Stimulated activated effector memory CD8-positive, alpha-beta T cell treated with anti-CD3 and anti-CD28 coated beads, Interleukin-12 subunit alpha, Interleukin-12 subunit beta, amount 100 ng/mL, for 72 hours (primary cell): ENCODE measurements around the gene HNRNPH2.

Source experiments
- ATAC-seq: fragments of 150-1000 bp; cut with Tn5 transposase; 2 replicates; pipeline ENCODE4 v1.10.0; 2021
- DNase-seq, 2 donors: peaks; one replicate each; pipeline ENCODE4 v3.0.0; 2021 to 2022; ENCODE audit warnings: low spot score in 2 of 2
- H3K27ac Mint-ChIP-seq: one replicate; pipeline ENCODE4 v1.8.0; 2022; ENCODE audit warnings: mild to moderate bottlenecking, mixed read lengths
- H3K36me3 Mint-ChIP-seq: one replicate; pipeline ENCODE4 v1.8.0; 2022; ENCODE audit warnings: mild to moderate bottlenecking, mixed read lengths
- H3K4me1 Mint-ChIP-seq: one replicate; pipeline ENCODE4 v1.8.0; 2022; ENCODE audit warnings: mixed read lengths
- H3K4me3 Mint-ChIP-seq: one replicate; pipeline ENCODE4 v1.8.0; 2022; ENCODE audit warnings: mild to moderate bottlenecking, mixed read lengths
- H3K9me3 Mint-ChIP-seq: one replicate; pipeline ENCODE4 v1.8.0; 2022; ENCODE audit warnings: mixed read lengths

The HNRNPH2 gene

DNA sequence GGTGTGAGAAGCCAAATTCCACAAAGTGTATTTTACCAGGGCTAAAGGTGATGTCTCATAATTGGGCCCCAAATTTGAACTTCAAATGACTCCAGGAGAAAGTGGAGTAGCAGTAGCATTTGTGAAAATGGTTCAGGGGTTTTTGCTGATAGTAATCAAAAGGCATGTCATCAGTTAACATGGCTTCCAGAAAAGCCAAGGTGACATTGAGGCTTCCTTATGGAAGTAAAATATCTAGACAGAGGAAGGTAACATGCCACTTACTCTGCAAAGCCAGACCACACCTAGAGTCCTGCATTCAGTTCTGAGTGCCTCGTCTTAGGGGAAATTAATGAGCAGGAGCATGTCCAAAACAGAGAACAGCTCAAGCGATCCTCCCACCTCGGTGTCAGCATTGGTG, 19.4 kb upstream of the HNRNPH2 start:
- ATAC-seq (no peak), DNase-seq (no peak)
- H3K4me3 Mint-ChIP-seq, result no peak overlapping the region
- H3K9me3 Mint-ChIP-seq, result no peaks in the 10 kb centered on the region
- H3K36me3 Mint-ChIP-seq, result peaks cover 32% of the 10 kb centered on the region
- no peak overlapping the region for H3K27ac Mint-ChIP-seq
- peaks cover 8% of the 10 kb centered on the region for H3K4me1 Mint-ChIP-seq

DNA sequence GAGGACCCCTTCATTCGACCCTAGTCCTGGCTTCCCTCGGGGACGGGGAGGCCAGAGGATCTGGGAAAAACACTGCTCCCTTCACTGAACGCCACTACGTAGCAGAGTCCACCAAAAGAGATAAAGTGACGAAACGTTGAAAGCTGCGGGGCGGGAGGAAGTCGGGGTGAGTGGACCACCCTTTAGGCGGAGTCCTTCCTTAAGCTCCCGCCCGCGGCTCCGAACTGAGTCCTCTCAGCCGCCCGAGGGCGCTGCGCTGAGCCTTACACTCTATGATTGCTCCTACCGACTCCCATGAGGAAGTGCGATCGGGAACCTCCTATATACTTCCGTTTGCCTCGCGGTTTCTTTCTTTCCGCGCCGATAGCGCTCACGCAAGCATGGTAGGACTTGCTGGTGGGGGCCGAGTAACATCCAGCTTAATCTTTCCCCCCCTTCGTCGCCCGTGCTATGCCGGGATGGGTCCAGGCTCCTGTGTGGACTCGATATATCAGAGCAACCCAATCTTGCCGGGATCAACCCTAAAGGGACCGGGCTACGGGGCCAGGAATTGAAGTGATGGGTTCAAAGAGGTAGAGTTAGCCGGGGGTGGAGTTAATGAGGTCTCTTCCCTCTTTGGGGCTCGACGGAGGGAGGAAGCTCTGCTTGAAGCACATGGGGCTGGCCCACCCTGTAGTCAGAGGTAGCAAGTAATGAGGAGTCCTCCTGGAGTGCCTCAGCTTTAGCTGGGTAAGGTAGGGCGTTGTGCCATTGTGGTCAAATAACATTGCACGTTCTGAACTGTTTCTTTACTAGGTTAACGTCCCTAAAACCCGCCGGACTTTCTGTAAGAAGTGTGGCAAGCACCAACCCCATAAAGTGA, 17.1 kb upstream of the HNRNPH2 start, which contains the start of gene RPL36A:
TSS of gene RPL36A (plus strand) at position 348 of the 862 bp plus-strand sequence. CDS start at position 381, 33 bp downstream.
- Mint-ChIP-seq H3K4me3 (peak within 1 kb of the TSS; percentile 86), H3K36me3 (peaks cover 55% of the 10 kb centered on the region), H3K4me1 (peaks cover 12% of the 10 kb centered on the region), H3K27ac (peak within 1 kb of the TSS; percentile 97), H3K9me3 (no peaks in the 10 kb centered on the region)
- ATAC-seq (peak; percentile 97), DNase-seq (peak; percentile 48 to 85)

DNA sequence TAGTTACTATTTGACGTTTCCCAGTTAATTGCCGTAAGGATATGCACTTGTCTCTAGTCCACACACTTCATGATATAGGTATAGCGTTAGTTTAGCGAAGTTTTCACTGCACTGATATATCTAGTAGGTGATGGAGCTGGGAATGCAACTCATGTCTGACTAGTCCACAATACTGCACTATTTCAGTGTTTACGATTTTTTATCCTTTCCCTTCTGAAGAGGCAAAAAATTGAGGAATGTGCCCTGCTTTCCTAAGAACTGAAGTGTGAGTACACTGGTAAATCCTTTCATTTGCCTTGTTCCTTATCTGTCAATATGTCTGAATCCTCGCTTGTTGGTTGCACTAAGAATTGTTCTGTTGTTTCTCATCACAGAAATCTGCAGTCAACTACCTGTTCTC, 16.2 kb upstream of the HNRNPH2 start:
- no peaks in the 10 kb centered on the region for H3K9me3 Mint-ChIP-seq
- ATAC-seq, result no peak
- peak overlapping the region; percentile 86 for H3K4me3 Mint-ChIP-seq
- peak overlapping the region; percentile 97 for H3K27ac Mint-ChIP-seq
- H3K36me3 Mint-ChIP-seq, result peaks cover 65% of the 10 kb centered on the region
- H3K4me1 Mint-ChIP-seq, result peaks cover 12% of the 10 kb centered on the region
- DNase-seq, result no peak

DNA sequence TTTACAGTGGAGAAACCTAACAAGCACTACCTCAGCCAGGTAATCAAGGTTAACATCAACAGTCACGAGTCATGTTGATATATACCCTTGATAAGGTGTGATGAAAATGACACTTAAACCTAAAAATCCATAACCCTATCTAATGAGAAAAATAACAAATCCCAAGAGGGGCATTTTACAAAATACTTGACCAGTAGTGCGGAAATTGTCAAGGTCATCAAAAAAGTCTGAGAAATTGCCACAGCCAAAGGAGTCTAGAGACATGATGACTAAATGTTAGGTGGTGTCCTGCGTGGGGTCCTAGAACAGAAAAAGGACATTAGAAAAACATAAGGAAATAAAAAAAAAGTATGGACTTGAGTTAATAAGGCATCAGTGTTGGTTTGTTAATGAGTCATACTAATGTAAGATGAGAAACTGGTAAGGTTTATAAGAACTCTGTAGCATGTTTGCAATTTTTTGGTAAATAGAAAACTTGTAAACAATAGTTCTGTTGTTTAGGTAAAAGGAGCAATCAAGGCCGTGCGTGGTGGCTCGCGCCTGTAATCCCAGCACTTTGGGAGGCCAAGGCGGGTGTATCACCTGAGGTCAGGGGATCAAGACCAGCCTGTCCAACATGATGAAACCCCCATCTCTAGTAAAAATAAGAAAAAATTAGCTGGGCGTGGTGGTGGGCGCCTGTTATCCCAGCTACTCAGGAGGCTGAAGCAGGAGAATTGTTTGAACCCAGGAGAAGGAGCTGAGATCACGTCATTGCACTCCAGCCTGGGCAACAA, 14.3 kb upstream of the HNRNPH2 start:
- H3K9me3 Mint-ChIP-seq, result no peaks in the 10 kb centered on the region
- peaks cover 12% of the 10 kb centered on the region for H3K4me1 Mint-ChIP-seq
- peak overlapping the region; percentile 86 for H3K4me3 Mint-ChIP-seq

DNA sequence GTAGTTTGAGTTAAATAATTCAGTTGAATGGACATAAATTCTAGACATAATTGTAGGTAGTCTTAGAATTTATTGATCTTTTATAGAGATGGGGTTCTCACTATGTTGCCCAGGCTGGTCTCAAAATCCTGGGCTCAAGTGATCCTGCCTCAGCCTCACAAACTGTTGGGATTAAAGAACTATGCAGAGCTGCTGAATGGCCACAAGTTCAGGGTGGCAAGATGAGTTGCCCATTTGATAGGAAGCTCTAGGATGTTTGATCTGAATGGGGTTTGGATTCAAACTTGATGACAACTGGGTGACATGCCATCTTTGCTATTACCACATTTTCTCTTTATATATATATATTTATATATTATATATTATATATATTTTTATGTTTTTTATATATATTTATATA, 13.7 kb upstream of the HNRNPH2 start:
- peaks cover 12% of the 10 kb centered on the region for H3K4me1 Mint-ChIP-seq
- H3K9me3 Mint-ChIP-seq, result no peaks in the 10 kb centered on the region
- H3K27ac Mint-ChIP-seq, result no peak overlapping the region
- DNase-seq (no peak), ATAC-seq (no peak)
- peaks cover 82% of the 10 kb centered on the region for H3K36me3 Mint-ChIP-seq
- peak overlapping the region; percentile 86 for H3K4me3 Mint-ChIP-seq

More for the DNA sequence above, 14.3 kb upstream of the HNRNPH2 start:
- Mint-ChIP-seq H3K36me3 (peaks cover 77% of the 10 kb centered on the region), H3K27ac (peak overlapping the region; percentile 97)
- ATAC-seq, result no peak
- DNase-seq, result no peak

DNA sequence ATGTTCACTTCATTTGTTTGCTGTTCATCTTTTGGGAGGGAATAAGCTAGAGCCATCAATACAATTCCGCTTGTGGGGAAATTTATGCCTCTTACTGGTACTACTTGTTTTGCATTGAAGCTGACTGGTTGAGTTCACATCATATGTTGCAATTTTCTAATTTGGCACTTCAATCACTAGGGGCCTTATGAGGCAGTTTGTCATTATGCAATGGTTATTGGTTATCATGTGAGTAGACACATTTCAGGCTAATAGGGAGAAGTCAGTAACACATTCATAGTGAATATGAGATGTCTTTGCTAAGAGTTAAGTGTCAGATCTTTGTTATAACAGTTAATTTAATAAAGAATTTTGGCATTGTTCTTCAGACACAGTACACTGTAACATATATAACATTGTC, 12.2 kb upstream of the HNRNPH2 start:
- ATAC-seq, result no peak
- H3K36me3 Mint-ChIP-seq, result peaks cover 92% of the 10 kb centered on the region

DNA sequence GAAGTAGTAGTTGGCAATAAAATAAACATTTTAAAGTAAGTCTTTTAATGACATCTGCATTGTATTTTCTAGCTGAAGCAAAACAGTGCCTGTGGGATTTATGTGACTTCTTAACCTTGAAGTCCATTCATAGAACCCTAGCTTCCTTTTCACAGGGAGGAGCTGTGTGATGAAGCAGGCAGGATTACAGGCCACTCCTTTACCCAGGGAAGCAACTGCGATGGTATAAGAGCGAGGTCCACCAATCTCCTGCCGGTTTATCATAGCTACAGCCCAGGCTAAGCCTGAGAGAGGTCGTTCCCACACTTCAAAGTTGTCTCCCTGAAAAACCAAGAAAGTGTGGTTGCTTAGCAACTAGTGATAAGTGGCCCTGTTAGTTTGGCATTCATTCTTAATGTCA, 10.2 kb upstream of the HNRNPH2 start:
- Mint-ChIP-seq H3K4me1 (peaks cover 12% of the 10 kb centered on the region), H3K4me3 (no peak overlapping the region), H3K9me3 (no peaks in the 10 kb centered on the region), H3K27ac (no peak overlapping the region), H3K36me3 (peaks cover 92% of the 10 kb centered on the region)
- DNase-seq (no peak), ATAC-seq (no peak)

More for the DNA sequence above, 12.2 kb upstream of the HNRNPH2 start:
- Mint-ChIP-seq H3K4me3 (no peak overlapping the region), H3K4me1 (peaks cover 12% of the 10 kb centered on the region), H3K9me3 (no peaks in the 10 kb centered on the region), H3K27ac (peak overlapping the region; percentile 68)
- no peak for DNase-seq

DNA sequence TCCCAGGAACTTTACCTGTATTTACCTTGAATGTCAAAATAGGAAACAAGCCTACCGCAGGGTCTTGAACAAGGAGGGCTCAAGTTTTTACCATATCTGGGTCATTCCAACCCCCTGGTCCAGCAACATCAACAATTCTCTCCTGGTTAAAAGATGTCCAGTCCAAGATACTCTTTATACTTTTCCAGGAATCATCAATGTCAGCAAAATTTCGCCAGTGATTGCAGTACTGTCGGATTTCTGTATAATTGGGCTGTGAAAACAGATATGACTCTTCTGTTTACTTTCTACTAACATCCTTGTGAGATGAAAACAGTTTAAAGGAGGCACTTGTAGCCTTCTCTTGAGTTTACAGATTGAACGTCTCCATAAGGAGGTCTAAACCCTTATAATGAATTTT, 9.3 kb upstream of the HNRNPH2 start:
- no peak overlapping the region for H3K27ac Mint-ChIP-seq
- H3K9me3 Mint-ChIP-seq, result no peaks in the 10 kb centered on the region
- DNase-seq, result no peak
- H3K4me3 Mint-ChIP-seq, result no peak overlapping the region
- ATAC-seq, result no peak
- peaks cover 92% of the 10 kb centered on the region for H3K36me3 Mint-ChIP-seq
- peaks cover 3% of the 10 kb centered on the region for H3K4me1 Mint-ChIP-seq

DNA sequence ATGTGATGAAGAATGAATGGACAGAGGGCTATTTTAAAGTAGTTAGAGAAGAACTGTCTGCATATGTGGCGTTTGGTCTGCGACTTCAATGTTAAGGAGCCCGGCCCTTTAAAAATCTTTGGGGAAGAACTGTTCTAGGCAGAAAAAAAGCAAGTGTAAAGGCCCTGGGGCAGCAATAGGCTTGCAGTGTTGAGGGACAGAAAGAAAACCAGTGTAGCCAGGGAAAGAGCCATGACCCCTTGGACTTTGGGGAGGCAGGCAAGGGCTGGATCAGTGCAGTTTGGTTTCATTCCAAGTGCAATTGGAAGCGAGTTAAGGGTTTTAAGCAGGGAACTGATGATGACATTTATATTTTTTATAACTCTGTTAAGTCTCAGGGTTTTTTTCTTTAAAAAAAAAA, 8.2 kb upstream of the HNRNPH2 start:
- no peaks in the 10 kb centered on the region for H3K9me3 Mint-ChIP-seq
- H3K36me3 Mint-ChIP-seq, result peaks cover 88% of the 10 kb centered on the region
- no peak overlapping the region for H3K4me3 Mint-ChIP-seq
- ATAC-seq (no peak), DNase-seq (no peak)
- no peak overlapping the region for H3K27ac Mint-ChIP-seq
- H3K4me1 Mint-ChIP-seq, result no peaks in the 10 kb centered on the region

DNA sequence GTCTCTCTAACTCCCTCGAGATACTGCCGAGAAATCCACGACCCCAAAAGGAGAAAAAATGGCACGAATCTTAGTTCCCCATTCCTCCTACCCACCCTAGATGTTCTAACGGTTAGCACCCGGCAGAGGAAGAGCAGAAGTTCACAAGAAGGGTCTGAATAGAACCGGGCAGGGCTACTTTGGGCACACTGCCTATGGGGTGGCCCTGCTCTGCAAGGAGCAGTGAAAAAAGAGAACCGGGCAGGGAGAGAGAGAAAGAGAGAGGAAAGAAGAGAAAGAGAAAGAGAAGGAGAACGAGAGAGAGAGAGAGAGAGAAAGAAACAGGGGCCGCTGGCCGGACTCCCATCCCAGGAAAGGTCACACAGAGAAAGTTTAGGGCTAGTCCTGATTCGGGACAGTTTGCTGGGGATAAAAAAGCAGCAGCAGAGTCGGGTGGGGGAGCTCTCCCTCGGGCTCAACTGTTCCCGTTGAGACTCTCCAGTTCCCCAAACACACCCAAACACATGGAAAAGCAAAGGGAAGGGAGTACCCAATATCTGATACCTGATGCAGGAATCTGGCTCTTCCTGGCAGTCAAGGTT, 765 bp upstream of the HNRNPH2 start:
- peaks cover 54% of the 10 kb centered on the region for H3K36me3 Mint-ChIP-seq
- DNase-seq (no peak), ATAC-seq (no peak)
- H3K27ac Mint-ChIP-seq, result peak overlapping the region; percentile 98
- H3K4me3 Mint-ChIP-seq, result peak overlapping the region; percentile 99
- H3K9me3 Mint-ChIP-seq, result no peaks in the 10 kb centered on the region
- peaks cover 20% of the 10 kb centered on the region for H3K4me1 Mint-ChIP-seq

DNA sequence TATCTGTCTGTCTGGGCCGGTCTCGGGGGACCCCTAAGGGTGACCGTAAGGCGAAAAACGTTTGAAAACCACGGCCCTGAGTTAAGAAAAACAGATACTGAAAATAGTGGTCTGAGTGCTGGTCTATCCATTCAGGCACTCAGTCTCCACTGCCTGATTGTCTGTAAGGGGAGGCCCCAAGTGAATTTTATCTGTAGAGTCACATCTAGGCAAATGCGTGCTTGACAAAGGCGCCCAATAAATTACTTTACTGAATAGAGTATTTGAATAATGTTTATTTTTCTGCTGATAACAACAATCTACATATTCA, 465 bp downstream of the HNRNPH2 start:
- ATAC-seq (no peak), DNase-seq (no peak)
- H3K9me3 Mint-ChIP-seq, result no peaks in the 10 kb centered on the region
- H3K27ac Mint-ChIP-seq, result peak overlapping the region; percentile 98
- H3K4me1 Mint-ChIP-seq, result peaks cover 33% of the 10 kb centered on the region
- H3K36me3 Mint-ChIP-seq, result peaks cover 54% of the 10 kb centered on the region
- H3K4me3 Mint-ChIP-seq, result peak overlapping the region; percentile 99

DNA sequence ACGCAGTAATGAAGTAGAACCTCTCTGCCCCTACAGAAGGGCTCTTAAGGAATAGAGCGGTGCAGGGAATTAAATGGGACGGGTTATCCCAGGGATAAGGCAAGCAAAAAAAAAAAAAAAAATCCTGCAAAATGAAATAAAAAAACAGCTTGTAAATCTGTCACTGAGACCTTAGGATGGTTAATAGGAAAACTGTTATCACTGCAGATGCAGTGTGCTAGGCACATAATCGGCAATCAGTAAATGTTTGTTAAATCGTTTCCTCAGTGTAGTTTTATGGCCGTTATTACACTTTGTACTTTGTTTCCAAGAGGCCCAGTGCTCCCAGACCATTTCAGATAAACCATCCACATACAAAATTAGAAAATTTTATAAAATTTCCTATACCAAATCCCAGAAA, 1.0 kb downstream of the HNRNPH2 start:
- Mint-ChIP-seq H3K9me3 (no peaks in the 10 kb centered on the region), H3K36me3 (peaks cover 50% of the 10 kb centered on the region), H3K27ac (peak overlapping the region; percentile 98), H3K4me1 (peaks cover 34% of the 10 kb centered on the region), H3K4me3 (peak overlapping the region; percentile 99)
- DNase-seq, result no peak
- ATAC-seq, result no peak

DNA sequence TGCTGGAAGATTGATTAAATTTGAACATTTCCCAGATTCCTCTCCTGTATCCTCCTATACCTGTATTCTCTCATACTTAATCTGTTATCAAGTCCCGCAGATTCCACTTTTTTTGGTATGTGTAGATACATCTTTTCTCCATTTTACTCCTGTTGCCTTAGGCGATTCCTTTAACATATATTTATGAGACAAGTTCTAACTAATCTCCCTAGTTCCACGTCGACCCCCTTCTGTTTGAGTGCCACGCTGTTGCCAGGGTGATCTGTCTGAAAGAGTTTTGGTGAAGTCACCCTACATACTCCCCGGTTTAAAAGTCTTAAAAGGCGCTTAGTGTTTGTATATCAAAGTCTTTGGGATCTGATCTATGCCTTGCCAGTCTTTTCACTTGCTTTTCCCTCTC, 2.4 kb downstream of the HNRNPH2 start:
- ATAC-seq (no peak), DNase-seq (no peak)
- peaks cover 57% of the 10 kb centered on the region for H3K36me3 Mint-ChIP-seq
- peaks cover 42% of the 10 kb centered on the region for H3K4me1 Mint-ChIP-seq
- peak overlapping the region; percentile 94 for H3K27ac Mint-ChIP-seq
- H3K9me3 Mint-ChIP-seq, result no peaks in the 10 kb centered on the region
- H3K4me3 Mint-ChIP-seq, result peak overlapping the region; percentile 99

DNA sequence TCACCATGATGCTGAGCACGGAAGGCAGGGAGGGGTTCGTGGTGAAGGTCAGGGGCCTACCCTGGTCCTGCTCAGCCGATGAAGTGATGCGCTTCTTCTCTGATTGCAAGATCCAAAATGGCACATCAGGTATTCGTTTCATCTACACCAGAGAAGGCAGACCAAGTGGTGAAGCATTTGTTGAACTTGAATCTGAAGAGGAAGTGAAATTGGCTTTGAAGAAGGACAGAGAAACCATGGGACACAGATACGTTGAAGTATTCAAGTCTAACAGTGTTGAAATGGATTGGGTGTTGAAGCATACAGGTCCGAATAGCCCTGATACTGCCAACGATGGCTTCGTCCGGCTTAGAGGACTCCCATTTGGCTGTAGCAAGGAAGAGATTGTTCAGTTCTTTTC, 4.0 kb downstream of the HNRNPH2 start:
- no peaks in the 10 kb centered on the region for H3K9me3 Mint-ChIP-seq
- no peak overlapping the region for H3K4me3 Mint-ChIP-seq
- peaks cover 49% of the 10 kb centered on the region for H3K4me1 Mint-ChIP-seq
- no peak for DNase-seq
- H3K27ac Mint-ChIP-seq, result no peak overlapping the region
- H3K36me3 Mint-ChIP-seq, result peaks cover 56% of the 10 kb centered on the region
- no peak for ATAC-seq
